CD4-positive, alpha-beta T cell treated with Interleukin-4 for 1 hour (primary cell): ENCODE data around the gene RBM20.

ENCODE experiments used
- DNase-seq, 2 donors: peaks; one replicate each; pipeline ENCODE4 v3.0.0-alpha.2; 2020 to 2022

RBM20 gene

DNA sequence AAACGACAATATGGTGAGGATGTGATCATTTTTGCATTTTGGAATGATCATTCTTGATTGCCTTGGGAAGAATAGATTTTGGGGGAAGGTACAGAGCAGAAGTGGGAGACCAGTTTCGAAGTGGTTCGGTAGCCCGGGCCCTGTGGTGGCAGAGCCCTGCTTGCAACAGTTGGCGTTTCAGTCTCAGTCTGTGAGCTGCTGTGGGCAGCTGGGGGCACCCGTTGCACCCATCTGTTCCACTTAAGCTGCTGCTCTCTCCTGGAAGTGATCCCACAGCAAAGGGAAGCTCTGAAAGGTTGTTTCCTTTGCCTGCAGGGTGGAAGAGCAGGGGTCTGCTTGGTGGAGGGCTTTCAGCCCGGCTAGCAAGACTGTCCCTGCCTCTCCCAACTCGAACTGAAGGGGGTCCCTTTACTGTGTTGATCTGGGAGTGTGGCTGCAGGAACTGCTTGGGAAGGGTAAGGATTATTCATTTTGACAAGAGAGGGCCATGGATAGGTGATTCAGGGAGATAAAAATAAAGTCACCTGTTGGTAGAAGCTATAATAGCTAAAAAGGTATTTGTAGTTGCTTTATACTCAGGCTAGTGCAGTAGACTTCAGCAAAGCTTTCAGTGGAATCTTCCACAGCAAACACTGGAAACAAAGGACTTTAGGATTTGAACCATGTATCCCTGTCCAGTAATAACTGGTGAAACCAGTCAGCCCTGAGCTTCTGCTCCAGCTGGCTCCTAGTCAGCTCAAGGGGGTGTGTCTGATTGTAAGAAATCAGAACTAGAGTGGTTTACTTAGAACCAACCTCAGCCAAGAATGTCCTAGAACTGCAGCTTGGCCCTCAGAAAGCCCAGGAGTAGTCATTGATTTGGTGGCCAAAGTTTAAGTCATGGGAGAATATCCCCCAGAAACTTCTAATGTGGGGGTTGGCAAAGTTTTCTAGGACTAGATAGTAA lies 174.4 kb downstream of the RBM20 start:
- DNase-seq = no peak

DNA sequence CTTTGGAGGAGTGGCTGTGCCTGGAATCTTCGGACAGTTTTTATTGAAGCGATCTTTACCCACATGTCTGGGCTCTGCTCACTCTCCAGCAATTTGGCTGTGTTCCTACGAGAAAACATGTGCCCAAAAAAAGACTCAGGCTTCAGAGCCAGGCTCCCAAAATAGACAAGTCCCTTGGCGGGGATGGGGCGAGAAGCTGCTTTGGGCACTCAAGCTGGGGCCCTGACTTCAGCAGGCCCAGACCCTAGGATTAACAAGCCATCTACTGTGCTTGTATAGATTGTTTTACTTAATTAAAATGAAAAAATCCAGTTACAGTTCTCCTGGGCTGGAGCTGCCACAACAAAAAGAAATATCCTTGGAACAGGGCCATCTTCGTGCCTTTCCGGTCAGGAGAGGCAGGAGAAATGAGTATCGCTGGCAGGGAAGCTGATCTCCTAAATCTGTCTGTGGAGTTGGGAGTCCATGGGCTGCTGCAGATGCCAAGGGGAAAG lies 176.2 kb downstream of the RBM20 start:
- DNase-seq = no peak

DNA sequence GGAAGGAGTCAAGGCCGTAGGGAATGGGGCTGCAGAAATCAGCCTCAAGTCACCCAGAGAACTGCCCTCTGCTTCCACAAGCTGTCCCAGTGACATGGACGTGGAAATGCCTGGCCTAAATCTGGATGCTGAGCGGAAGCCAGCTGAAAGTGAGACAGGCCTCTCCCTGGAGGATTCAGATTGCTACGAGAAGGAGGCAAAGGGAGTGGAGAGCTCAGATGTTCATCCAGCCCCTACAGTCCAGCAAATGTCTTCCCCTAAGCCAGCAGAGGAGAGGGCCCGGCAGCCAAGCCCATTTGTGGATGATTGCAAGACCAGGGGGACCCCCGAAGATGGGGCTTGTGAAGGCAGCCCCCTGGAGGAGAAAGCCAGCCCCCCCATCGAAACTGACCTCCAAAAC lies 177.4 kb downstream of the RBM20 start:
- no peak for DNase-seq

- no peak for DNase-seq
These were observed 178.0 kb downstream of the RBM20 start for GRCh38 chr10:110822035-110822711.

- no peak for DNase-seq
These were observed 178.7 kb downstream of the RBM20 start for GRCh38 chr10:110822712-110823311.

- DNase-seq = no peak
These were observed 180.0 kb downstream of the RBM20 start for GRCh38 chr10:110824152-110824441.

- no peak for DNase-seq
These were observed 180.5 kb downstream of the RBM20 start for GRCh38 chr10:110824660-110825059.

GRCh38 chr10:110825508-110825907 lies 181.4 kb downstream of the RBM20 start:
- no peak for DNase-seq

GRCh38 chr10:110827410-110827809 lies 183.3 kb downstream of the RBM20 start:
- DNase-seq = no peak

GRCh38 chr10:110827875-110828274 lies 183.7 kb downstream of the RBM20 start:
- DNase-seq = no peak

DNA sequence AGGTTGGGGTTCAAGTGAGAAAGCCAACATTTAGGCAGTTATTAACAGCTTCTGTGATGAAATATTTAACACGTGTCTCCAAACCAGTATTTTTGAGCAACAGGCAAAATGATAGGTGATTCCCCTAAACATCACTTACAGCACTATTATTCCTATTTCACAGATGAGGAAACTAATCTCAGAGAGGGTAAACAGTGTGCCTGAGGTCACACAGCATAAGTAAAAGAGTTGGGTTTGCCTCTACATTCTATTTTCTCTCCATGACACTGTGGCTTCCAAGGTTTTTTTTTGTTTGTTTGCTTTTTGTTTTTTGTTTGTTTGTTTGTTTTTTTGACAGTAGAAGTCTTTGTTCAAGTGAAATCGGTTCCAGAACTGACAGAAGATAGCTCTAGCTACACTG lies 184.4 kb downstream of the RBM20 start:
- DNase-seq = no peak

DNA sequence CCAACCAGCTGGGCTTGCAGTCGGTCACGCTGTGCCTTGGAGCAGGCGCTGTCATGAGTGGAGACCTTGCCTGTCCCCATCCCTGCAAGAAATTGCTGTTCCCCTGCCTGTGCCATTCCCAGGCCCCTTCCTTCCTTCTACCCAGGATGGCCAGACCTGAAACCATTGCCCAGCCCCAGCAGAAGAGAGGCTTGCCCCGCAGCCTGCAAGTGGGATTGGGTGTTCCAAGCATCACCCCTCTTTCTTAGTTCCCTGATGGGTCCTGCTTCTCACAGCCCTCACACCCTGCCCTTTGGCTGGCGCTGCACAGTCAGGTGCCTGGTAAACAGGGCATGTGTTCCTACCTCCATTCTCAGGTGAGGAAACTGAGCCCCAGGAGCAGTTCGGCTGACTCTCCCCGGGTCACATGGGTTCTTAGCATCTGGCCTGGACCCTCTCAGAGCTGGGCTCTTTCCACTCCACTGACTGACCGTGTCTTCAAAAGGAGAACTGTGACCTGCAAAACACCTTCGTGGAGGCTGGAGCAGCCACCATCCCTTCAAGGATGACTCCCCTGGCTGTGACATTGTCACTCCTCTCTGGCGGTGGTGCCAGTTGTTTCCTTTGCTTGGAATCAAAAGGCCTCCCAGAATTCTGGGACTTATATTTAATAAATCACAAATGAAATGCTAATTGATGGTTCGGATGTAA lies 185.7 kb downstream of the RBM20 start:
- DNase-seq = no peak

GRCh38 chr10:110833234-110833940 lies 189.3 kb downstream of the RBM20 start:
- no peak for DNase-seq

DNA sequence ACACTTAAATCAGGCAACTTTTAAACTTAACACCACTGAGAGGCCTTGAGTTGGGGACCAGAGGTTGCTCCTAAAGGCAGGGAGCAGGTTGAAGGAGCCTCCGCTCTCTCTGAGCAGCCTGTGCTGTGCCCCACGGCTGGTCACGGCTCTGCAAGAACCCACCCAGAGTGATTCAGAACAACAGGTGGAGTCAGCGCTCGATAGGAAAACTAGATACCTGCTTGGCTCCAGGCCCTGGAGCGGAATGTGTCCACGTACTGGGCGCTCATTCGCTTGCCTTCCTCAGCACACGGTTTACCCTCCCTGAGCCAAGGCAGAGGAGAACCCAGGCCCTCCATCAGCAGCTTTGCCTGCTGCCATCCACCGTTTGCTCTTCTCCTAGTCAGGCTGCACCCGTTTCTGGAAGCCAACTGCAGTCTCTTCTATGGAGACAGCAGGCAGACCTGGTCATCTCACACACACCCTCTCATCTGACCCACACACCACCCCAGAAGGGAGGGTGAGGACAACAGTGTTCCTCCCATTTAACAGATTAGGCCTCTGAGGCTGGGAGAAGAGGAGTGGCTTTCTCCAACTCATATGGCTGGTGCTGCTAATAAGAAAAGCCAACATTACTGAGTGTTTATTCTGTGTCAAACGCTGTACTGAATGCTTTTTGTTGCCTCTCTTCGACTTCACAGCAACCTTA lies 189.9 kb downstream of the RBM20 start:
- DNase-seq = no peak

GRCh38 chr10:110834629-110835301 lies 190.6 kb downstream of the RBM20 start:
- DNase-seq = peak; percentile 27 to 36

- DNase-seq = no peak
These were observed 191.7 kb downstream of the RBM20 start for GRCh38 chr10:110835841-110836240.

DNA sequence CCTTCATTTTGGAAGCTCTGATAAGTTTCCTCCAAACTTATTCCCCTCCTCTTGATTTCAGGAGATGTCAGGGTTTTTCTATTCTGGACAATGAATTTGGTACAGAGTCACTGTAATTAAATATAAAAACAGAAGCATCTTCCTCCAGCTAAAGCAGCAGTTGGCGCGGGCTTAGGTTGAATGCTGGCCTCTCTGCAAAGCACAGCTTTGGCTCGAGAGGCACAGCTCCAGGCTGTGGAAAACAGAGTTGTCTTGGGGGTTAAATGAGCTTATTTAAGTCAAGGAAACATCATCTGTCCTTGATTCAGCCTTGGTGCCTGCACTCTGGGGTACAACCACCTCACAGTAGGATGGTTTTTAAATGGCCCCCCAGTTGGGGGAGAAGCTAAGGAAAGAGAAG lies 192.6 kb downstream of the RBM20 start:
- no peak for DNase-seq

DNA sequence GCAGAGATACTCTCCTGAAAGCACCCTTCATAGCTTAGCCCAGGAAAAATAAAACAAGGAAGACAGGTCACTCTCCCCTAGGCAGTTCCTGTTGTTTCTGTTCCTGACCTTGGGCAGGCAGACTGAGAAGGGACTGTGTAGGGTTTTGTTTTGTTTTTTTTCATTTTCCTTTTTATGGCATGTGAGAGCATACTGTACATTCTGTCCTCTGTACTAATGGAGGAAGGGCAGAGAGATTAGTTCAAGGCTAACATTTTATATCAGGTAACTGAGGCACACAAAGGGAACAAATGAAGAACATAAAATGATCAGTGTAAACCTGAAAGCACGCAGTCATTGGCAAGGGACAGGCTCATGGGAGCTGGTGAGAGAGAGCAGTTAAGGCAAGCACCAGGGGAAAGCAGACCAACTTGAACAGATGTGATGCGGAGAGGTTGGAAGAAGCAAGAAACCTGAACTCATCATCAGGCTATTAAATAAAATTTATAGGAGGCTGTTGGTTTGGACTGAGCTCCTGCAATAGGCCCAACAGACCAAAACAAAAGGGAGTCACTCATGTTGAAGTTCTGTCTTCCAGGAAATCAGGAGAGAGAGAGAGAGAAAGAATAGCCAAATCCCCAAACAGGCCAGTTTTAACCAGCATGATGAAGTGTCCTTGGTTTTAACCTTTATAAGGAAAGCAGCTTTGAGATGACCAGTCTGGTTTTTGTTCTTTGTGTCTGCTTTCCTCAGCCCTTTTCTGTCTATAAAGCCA lies 193.5 kb downstream of the RBM20 start:
- DNase-seq = no peak

GRCh38 chr10:110840225-110840922 lies 196.2 kb downstream of the RBM20 start:
- DNase-seq = no peak

- DNase-seq = no peak
These were observed 196.8 kb downstream of the RBM20 start for GRCh38 chr10:110840923-110841428.
